GM18520 (cell line): ENCODE data around the gene ENTR1.

Experiments
- ATAC-seq: cut with Tn5 transposase; IDR thresholded peaks from one replicate; pipeline ENCODE4 v1.9.1; 2021; ENCODE audit not compliant: unreplicated experiment

Gene ENTR1

DNA sequence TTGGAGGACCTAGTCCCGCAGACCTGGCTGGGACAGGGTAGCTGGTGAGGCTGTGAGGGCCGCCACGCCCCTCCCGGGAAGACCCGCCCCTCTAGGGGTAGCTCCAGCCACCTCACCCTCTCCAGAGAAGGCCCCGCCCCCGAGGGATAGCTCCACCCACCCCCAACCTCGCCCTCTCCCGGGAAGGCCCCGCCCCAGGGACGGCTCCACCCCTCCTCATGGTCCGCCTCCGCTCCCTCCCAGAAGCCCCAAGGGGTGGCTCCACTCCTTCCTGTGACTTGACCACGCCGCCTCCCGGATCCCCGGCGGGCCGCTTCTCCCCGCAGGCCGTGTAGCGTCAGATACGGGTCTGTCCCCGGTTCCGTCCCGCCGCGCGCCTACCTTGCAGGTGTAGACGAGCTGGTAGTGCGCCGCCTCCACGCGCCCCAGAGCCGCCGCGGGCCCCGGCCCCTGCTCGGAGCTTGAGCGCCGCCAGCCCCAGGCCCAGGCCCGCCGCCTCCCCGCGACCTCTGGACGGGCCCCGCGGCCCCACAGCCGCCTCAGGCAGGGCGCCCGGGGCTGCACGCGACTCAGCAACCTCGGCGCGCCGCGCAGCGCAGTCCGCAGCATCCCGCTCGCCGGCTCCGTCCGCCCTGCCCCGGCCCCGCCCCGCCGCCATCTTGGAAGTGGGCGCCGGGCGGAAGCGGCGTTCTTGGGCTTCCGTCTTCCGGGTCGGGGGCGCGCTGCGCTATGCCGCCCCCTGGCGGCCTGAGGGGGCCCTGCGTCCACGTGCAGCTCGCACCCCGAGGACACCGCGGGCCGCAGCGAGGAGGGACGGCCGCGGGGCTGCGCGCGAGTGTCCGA lies 47.1 kb downstream of the ENTR1 start, which contains the start of gene DNLZ:
Gene DNLZ, minus strand, starts transcription at position 639 of the 843 bp plus-strand sequence. Its CDS starts 30 bp downstream, at position 609.
- ATAC-seq: peak; percentile 57

DNA sequence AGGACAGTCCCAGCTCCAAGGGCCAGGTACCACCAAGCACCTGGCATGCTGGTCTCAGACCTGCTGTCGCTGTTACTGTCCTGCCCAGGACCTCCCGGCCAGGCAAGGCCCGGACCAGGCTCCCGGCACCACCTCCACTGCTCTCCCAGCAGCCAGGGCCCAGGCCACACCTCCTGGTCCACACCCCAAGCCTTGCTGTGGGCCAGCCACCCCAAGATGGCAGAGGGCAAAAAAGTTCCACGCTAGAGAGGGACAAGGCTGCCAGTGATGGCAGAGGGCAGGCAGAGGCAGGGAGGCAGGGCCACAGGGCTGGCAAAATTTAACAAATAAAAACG lies 48.0 kb downstream of the ENTR1 start:
- ATAC-seq: no peak

DNA sequence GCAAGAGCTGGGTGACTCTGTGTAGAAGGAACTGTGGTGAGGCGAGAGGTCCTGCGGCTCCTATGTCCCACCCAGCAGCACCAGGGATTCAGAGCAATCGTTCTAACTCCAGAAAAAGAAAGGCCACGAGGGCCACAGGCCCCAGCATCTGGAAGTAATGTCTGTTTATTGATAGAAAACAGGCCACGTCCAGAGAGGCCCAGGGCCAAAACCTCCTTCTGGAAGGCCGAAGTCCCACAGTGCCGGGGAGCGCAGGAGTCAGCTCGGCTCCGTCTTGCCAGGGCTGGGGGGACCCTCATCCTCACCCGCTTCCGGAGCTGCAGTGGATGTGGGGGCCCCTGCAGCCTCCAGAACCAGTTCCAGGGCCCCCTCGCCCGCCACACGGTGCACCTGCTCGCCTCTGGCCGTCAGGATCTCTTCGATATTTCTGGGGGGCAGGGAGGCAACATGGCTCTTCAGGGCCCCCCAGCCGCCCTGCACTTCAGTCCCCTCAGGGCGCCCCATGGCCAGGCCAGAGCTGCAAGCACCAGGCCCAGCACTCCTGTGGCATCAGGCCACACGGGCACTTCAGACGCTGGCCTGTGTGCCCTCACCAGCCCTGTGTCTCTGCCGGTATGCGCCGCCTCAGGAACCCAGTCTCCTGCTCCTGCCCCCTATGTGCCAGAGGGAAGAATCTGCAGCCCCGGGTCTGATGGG lies 48.5 kb downstream of the ENTR1 start:
- ATAC-seq: no peak

DNA sequence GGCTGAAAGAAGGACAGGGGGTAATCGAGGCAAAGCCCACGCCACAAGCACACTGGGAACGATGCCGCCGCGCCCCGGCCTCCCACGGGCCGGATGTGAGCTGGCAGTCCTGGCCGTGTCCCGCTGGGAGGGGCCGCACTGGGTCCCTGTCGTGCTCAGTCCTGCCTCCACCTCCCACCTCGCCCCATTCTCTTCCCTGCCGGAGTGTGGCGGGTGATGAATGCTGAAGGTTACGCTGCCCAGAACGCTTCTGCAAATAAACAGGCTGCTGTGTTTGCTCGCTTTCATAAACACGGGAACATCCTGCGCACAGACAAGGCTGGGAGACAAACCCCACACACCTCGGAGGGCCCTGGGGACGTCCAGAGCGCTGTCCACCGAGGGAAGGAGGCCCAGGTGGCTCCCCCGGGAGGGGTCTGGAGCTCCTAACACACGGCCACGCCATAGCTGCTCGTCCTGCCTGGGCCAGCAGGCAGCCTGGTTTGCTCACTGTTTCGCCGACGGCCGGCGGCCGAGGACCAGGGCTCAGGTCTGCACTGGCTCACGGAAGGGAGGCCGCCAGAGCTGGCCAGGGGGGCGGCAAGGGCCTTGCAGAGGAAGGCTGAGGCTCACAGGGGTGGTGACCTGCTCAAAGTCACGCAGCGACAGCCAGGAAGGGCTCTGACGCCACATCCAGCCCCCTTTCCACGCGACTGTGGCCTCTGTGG lies 49.2 kb downstream of the ENTR1 start:
- ATAC-seq: no peak

DNA sequence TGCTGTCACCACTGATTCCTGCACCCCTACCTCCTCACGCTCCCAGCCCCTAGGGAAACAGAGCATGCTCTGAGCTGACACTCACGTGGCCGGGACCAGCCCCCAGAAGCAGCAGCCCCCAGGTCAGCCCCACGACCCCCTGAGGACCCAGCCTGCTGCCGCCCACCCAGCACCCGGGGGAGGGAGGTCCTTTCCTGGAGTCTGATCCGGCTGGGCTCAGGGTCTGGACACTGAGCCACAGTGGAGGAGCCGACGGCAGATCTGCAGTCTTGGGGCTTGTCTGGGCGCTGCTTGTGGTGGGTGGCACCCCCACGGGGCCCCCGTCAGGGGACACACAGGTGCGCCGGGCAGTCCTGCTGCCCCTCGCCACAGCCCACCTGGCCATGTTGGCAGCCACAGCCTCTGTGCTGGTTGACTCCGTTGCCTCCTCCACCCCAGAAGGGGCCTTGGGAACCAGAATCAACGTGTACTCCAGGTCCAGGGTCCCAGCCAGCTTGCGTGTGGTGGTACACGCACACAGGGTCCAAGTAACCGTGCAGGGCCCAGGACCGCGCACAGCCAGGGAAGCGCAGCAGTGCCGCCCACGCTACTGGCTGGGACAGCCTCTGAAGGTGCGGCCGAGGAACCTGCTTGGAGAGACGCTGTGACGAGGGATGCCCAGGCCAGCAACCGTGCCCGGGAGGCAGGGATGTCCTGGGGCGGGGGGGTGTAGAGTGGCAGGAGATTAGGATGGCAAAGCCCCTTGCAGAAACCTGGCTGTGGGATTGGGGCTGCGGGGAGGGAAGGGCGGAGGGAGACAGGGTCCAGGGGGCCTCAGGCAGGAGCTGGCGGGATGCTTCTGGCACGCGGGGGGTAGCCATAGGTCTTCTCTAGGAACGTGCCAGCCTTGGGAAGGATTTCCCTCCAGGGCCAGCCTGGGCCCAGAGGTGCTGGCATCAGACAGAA lies 50.4 kb downstream of the ENTR1 start:
- ATAC-seq: no peak

DNA sequence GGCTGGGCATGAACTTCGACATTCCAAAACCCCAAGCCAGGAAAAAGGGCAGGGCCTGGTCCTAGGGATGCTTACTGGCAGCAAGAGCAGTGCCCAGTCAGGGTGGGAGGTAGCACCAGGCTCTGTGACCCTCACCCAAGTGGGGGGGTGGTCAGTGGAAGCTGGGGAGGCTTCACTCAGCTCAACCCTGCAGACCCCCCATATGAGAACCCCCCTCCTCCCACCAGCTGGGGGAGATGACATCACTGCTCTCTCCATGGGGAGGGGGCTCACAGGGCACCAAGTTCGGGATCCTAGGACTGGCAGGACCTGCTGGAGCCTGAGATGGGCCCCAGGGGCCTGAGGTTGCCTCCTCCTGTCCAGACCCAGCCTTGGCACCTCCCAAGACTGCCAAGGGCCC lies 51.5 kb downstream of the ENTR1 start:
- no peak for ATAC-seq

DNA sequence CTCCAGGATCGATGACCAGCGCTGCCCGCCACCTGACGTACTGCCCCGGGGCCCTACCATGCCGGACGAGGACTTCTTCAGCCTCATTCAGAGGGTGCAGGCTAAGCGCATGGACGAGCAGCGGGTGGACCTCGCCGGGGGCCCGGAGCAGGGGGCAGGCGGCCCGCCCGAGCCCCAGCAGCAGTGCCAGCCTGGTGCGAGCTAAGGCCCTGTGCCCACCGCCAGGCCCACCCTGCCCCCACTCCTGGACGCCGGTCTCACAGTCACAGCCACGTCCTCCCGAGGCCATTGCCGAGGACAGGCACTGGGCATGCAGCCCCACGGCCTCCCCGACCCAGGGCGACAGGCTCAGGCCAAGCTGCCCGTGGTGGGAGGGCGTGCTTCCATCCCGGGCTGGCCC lies 52.4 kb downstream of the ENTR1 start:
- ATAC-seq: no peak

DNA sequence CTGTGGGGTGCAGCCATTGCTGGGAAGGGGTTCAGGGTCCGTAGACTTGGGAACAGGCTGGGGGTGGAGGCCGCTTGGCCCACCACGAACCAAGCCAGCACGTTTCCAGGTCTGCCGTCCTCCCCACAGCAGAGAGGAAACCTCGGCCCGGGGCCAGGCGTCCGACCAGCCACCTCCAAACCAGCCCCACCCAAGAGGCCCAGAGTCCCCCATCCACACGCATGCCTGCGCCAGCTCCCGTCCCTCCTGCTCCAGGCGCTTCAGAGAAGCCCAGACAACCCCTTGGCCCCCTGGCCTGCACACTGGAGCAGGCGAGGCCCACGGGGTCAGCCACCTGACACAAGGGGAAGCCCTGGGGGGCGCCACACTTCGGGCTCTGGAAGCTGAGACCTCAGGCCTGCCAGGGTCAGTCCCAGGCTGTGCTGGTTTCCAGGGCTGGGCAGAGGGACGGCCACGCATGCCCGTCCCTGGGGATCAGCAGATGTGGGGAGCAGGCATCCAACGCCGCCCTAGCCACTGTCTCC lies 53.1 kb downstream of the ENTR1 start:
- ATAC-seq: no peak

DNA sequence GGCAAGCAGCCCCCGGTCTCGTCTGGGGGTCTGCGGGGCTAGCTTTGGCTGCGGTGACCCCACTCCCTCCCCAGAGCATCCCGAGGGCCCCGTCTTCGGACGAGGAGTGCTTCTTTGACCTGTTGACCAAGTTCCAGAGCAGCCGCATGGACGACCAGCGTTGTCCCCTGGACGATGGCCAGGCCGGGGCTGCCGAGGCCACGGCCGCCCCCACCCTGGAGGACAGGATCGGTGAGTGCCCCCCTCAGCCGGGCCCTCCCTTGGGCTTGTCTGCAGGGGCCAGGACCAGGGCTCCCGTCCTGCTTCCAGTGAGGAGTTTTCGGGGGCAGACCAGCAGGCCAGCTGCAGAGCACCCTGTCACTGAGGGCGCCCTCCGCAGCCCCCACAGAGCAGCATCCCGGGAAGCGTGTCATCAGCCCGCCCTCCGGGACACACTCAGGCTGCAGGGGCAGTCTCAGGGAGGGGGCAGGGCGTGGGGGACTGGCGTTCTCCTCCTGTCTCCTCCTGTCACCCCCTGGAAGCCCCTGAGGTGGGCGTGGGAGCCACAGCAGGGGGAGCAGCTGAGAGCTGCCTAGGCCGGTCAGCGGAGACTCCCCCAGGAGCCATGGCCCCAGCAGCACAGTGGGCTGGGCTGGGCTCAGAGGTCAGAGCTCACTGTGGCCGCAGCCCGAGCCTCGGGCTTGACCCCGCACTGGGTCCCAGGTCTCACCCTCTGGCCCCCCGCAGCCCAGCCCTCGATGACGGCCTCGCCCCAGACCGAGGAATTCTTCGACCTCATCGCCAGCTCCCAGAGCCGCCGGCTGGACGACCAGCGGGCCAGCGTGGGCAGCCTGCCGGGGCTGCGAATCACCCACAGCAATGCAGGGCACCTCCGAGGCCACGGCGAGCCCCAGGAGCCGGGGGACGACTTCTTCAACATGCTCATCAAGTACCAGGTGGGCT lies 54.5 kb downstream of the ENTR1 start:
- ATAC-seq: no peak

DNA sequence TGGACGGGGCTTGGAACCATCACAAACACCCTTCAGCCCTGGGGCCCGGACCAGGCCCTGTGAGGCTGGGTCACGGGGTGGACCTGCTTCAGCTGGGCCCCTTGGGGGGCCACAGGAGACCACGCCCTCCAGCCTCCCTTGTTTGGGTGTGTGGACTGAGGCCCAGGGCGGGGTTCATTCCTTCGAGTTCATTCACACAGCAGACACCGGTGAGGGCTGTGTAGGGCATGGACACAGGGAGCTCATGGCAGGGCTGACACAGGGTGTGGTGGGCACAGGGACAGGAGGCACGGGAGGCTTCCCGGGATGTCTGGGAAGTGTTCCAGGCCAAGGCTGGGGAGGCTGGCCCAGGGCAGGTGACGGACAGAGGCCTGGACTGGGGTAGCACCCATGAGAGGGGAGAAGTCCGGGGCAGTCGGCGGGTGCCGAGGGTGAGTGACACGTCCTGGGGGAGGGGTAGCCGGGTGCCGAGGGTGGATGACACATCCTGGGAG lies 55.8 kb downstream of the ENTR1 start:
- ATAC-seq: no peak

DNA sequence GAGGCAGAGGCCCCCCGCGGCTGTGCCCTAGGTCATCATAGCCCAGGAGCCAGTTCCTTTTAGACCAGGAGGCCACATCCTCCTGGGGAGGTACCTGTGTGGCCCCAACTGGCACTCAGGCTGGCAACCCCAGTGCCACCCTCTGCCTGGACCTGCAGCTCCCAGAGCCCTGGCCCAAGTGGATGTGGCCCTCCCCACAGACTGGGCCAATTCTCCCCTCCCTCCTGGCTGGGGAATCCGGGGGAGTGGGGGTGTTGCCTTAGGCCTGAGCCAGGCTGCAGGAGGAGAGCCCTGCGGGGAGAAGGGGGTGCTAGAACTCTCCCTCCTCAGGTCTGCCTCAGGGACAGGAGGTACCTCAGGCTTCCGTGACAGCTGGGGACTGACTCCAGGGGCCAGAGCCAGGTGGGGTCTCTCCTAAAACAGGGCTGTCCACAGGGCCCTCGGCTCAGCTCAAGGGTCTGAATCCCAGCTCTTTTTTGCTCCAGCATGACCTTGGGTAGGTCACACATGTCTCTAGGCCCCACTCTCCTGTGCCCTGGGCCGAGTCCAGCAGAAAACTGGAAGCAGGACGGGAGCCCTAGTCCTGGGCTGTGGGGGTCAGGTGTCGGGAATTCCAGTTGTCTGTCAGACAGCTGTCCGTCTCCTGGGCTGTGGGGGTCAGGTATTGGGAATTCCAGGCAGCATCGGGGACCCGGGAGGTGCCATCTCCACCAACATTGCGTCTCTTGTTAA lies 56.5 kb downstream of the ENTR1 start:
- no peak for ATAC-seq

DNA sequence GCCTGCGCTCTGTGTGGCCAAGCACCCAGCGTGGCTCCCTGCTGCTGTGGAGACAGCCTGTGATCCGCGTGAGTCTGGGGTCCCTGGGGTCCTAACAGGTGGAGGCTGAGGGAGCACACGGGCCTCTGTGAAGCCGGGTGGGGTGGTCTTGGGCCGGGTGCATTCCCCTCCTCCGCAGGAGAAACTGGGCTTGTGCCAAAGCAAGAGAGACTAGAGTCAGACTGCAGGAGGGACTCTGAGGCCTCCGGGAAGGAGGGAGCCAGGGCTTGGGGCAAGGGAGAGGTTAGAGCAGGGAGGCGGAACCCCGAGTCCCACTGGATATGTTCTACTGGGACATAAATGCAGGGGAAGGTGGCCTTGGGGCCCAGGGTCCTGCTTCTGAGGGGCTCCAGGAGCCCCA lies 57.3 kb downstream of the ENTR1 start:
- ATAC-seq: no peak

DNA sequence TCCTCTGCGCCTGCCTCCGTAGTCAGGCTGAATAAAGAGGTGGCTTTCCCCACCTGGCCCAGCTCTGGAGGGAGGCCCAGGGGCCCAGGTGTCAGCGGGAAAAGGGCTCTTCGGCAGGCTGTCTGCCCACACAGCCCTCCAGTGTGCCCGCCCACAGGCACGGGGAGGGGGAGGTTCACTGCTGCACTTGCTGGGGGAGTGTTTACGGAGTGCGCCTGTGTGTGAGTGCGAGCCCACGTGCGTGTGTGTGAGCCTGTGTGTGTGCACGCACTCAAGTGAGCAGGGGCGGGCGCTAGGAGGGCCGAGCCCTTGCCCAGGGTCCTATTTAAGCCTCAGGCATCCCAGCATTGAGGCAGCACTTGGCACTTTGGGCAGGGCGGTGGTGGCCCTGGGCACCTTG lies 57.7 kb downstream of the ENTR1 start:
- no peak for ATAC-seq
